Measurements from ENCODE around the gene GALNT18.

Gene GALNT18

GRCh38 chr11:11663907-11664306 lies 42.1 kb upstream of the GALNT18 start:
- TF ChIP-seq CTCF (IDR thresholded peaks at IDR 0.05; ENCODE audit: extremely low read depth, missing control alignments): no peak
- no peak for DNase-seq (ENCODE audit: low spot score)

- DNase-seq (ENCODE audit: low spot score): peak; percentile 7
- TF ChIP-seq CTCF (IDR thresholded peaks at IDR 0.05; ENCODE audit: extremely low read depth, missing control alignments): no peak
These were observed 40.8 kb upstream of the GALNT18 start for GRCh38 chr11:11662578-11662977.

- DNase-seq (ENCODE audit: low spot score): no peak
- TF ChIP-seq CTCF (IDR thresholded peaks at IDR 0.05; ENCODE audit: extremely low read depth, missing control alignments): no peak
These were observed 39.7 kb upstream of the GALNT18 start for GRCh38 chr11:11661326-11662040.

GRCh38 chr11:11660363-11660740 lies 38.5 kb upstream of the GALNT18 start:
- no peak for TF ChIP-seq CTCF (IDR thresholded peaks at IDR 0.05; ENCODE audit: extremely low read depth, missing control alignments)
- DNase-seq (ENCODE audit: low spot score): no peak

- no peak for TF ChIP-seq CTCF (IDR thresholded peaks at IDR 0.05; ENCODE audit: extremely low read depth, missing control alignments)
- DNase-seq (ENCODE audit: low spot score): no peak
These were observed 38.0 kb upstream of the GALNT18 start for GRCh38 chr11:11659567-11660362.

GRCh38 chr11:11657218-11657955 lies 35.6 kb upstream of the GALNT18 start:
- DNase-seq (ENCODE audit: low spot score): no peak
- no peak for TF ChIP-seq CTCF (IDR thresholded peaks at IDR 0.05; ENCODE audit: extremely low read depth, missing control alignments)

- no peak for TF ChIP-seq CTCF (IDR thresholded peaks at IDR 0.05; ENCODE audit: extremely low read depth, missing control alignments)
- no peak for DNase-seq (ENCODE audit: low spot score)
These were observed 19.8 kb upstream of the GALNT18 start for GRCh38 chr11:11641581-11641980.
